Neural crest cell (in vitro differentiated cells): ENCODE data around the gene CHMP1A. TPM values are rescaled to one million over a fixed set of nuclear protein-coding genes. Genes with fewer than 3 reads are reported as not detected.
"Not testable (repeated sequence)": the region's sequence is repeated elsewhere in the genome, so short reads cannot be mapped to it uniquely, and the experiment has no call there.

Experiments
- DNase-seq: peaks from one replicate; pipeline ENCODE4 v3.0.0; 2021; ENCODE audit warnings: low read depth, mixed read lengths, low spot score
- H3K27ac Mint-ChIP-seq: one replicate; pipeline ENCODE4 v1.8.0; 2021; ENCODE audit warnings: mild to moderate bottlenecking, mixed read lengths; ENCODE audit not compliant: unreplicated experiment
- H3K27me3 Mint-ChIP-seq: 2 replicates; pipeline ENCODE4 v1.8.0; 2021; ENCODE audit warnings: low read depth, mild to moderate bottlenecking, mixed read lengths
- H3K36me3 Mint-ChIP-seq: 2 replicates; pipeline ENCODE4 v1.8.0; 2021; ENCODE audit warnings: low read depth, mild to moderate bottlenecking, mixed read lengths
- H3K4me1 Mint-ChIP-seq: 2 replicates; pipeline ENCODE4 v1.8.0; 2021; ENCODE audit warnings: mixed read lengths
- H3K4me3 Mint-ChIP-seq: one replicate; pipeline ENCODE4 v1.8.0; 2021; ENCODE audit warnings: mild to moderate bottlenecking, mixed read lengths
- H3K9me3 Mint-ChIP-seq: 2 replicates; pipeline ENCODE4 v1.8.0; 2021; ENCODE audit warnings: mixed read lengths
- total RNA-seq: library from RNA; stranded (reverse); gene quantifications from 2 replicates; pipeline ENCODE4 v1.2.1, GENCODE V29; 2021
- TF ChIP-seq, protein P1 (sequence below): fragments of 200-600 bp; sonication (generic); conservative IDR thresholded peaks from 2 replicates; pipeline ENCODE4 v1.5.0; 2021; ENCODE audit warnings: antibody characterized with exemption, mild to moderate bottlenecking

Gene CHMP1A
- total RNA-seq, 1 donor from 2014 or later, result 93.9 TPM

DNA sequence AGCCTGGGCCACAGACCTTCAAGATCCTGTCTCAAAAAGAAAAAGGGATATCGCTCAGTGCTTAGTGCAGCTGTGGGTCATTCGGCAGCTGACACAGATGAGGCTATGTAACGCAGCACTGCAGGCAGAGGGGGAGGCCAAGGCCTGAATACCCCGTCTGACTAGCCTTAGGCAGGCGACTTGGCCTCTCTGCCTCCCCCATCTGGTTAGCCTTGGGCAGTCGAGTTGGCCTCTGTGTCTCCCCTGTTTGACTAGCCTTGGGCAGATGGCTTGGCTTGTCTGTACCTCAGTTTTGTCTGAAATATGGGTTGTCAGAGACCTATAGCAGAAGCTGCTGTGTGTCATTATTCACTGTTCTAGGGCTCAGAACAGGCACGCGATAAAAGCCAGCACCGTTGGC, 10.1 kb upstream of the CHMP1A start:
- TF ChIP-seq, protein P1, sequence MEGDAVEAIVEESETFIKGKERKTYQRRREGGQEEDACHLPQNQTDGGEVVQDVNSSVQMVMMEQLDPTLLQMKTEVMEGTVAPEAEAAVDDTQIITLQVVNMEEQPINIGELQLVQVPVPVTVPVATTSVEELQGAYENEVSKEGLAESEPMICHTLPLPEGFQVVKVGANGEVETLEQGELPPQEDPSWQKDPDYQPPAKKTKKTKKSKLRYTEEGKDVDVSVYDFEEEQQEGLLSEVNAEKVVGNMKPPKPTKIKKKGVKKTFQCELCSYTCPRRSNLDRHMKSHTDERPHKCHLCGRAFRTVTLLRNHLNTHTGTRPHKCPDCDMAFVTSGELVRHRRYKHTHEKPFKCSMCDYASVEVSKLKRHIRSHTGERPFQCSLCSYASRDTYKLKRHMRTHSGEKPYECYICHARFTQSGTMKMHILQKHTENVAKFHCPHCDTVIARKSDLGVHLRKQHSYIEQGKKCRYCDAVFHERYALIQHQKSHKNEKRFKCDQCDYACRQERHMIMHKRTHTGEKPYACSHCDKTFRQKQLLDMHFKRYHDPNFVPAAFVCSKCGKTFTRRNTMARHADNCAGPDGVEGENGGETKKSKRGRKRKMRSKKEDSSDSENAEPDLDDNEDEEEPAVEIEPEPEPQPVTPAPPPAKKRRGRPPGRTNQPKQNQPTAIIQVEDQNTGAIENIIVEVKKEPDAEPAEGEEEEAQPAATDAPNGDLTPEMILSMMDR, result no peak

GRCh38 chr16:89667000-89667399, 9.5 kb upstream of the CHMP1A start:
- H3K27me3 Mint-ChIP-seq, H3K27ac Mint-ChIP-seq, H3K9me3 Mint-ChIP-seq, H3K4me3 Mint-ChIP-seq, H3K4me1 Mint-ChIP-seq: not testable (repeated sequence)
- H3K36me3 Mint-ChIP-seq, result peaks cover 41% of the 10 kb centered on the region
- TF ChIP-seq, protein P1, result peak; percentile 43
- DNase-seq, result peak; percentile 29

More for the DNA sequence above, 10.1 kb upstream of the CHMP1A start:
- peaks cover 4% of the 10 kb centered on the region for H3K4me1 Mint-ChIP-seq
- H3K4me3 Mint-ChIP-seq, result no peak overlapping the region
- DNase-seq, result no peak
- no peak overlapping the region for H3K27ac Mint-ChIP-seq
- H3K27me3 Mint-ChIP-seq, result no peaks in the 10 kb centered on the region
- peaks cover 5% of the 10 kb centered on the region for H3K9me3 Mint-ChIP-seq
- peaks cover 46% of the 10 kb centered on the region for H3K36me3 Mint-ChIP-seq

DNA sequence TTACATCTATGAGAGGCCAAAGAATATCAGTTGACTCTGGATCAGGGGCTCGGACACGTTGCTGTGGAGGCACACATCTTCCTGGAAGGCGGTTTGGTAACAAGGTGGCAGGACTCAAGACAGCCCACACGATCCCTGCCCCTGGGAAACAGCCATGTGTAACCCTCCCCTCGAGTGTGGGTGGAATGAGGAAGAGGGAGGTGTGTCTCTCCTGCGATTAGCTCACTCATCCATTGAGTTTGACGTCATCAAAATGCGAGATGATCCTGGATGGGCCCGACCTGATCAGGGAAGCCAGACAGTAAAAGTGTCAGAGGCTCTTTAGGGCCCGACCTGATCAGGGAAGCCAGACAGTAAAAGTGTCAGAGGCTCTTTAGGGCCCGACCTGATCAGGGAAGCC, 6.7 kb upstream of the CHMP1A start:
- not testable (repeated sequence) for H3K27me3 Mint-ChIP-seq, H3K9me3 Mint-ChIP-seq, H3K27ac Mint-ChIP-seq, DNase-seq, H3K4me1 Mint-ChIP-seq
- H3K36me3 Mint-ChIP-seq, result peaks cover 54% of the 10 kb centered on the region
- peak overlapping the region; percentile 25 for H3K4me3 Mint-ChIP-seq

GRCh38 chr16:89661215-89661614, 3.7 kb upstream of the CHMP1A start:
- TF ChIP-seq, protein P1, result no peak
- H3K36me3 Mint-ChIP-seq, result peaks cover 48% of the 10 kb centered on the region
- peaks cover 15% of the 10 kb centered on the region for H3K4me1 Mint-ChIP-seq
- no peak for DNase-seq
- peaks cover 1% of the 10 kb centered on the region for H3K9me3 Mint-ChIP-seq
- no peaks in the 10 kb centered on the region for H3K27me3 Mint-ChIP-seq
- no peak overlapping the region for H3K27ac Mint-ChIP-seq
- peak overlapping the region; percentile 73 for H3K4me3 Mint-ChIP-seq

GRCh38 chr16:89660146-89660545, 2.6 kb upstream of the CHMP1A start:
- Mint-ChIP-seq H3K9me3 (no peaks in the 10 kb centered on the region), H3K27ac (no peak overlapping the region), H3K4me1 (peaks cover 16% of the 10 kb centered on the region), H3K36me3 (peaks cover 39% of the 10 kb centered on the region), H3K4me3 (peak overlapping the region; percentile 67), H3K27me3 (no peaks in the 10 kb centered on the region)
- no peak for DNase-seq
- TF ChIP-seq, protein P1, result no peak

DNA sequence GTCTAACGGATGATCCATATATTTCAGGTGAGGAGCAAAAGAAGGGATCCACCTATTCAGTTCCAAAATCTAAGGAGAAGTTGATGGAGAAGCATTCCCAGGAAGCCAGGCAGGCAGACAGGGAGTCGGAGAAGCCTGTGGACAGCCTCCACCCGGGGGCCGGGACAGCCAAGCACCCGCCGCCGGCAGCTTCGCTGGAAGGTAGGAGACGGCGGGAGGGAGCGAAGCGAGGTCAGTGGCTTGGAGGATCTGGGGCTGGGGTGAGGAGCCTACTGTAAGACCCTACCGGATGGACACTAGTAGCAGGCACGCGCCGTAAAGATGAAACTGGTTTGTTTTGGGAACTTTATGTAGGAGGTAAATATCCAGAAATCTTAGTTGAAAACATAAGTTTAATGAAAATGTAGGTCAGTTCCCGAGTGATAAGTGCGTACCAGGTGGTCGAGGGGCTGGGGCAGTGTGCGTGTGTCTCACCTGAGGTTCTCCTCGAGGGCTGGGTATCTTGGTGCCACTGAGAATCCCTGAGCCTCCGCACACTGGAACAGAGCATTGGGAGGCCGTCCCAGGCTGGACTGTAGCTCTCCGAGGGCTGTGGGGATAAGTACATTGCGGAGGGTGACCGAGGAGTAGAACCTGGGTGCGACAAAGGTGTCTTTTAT, 842 bp upstream of the CHMP1A start:
- no peaks in the 10 kb centered on the region for H3K9me3 Mint-ChIP-seq
- peaks cover 28% of the 10 kb centered on the region for H3K36me3 Mint-ChIP-seq
- peak overlapping the region; percentile 94 for H3K27ac Mint-ChIP-seq
- peak overlapping the region; percentile 89 for H3K4me3 Mint-ChIP-seq
- H3K4me1 Mint-ChIP-seq, result peaks cover 19% of the 10 kb centered on the region
- no peaks in the 10 kb centered on the region for H3K27me3 Mint-ChIP-seq
- TF ChIP-seq, protein P1, result no peak
- DNase-seq, result no peak
